Caco-2 (cell line): ENCODE results near the gene IL1RL1. TPM values are rescaled to one million over a fixed set of nuclear protein-coding genes. Genes with fewer than 3 reads are reported as not detected.

ENCODE experiments used
- BruUV-seq: library from RNA; stranded (reverse); fragments of 400-500 nt; replicated peaks from 2 replicates; lab custom pipeline; 2021; lab: Mats Ljungman, UMichigan
- CTCF ChIA-PET: fragments of 300-600 bp; sonication (Branson Sonifier 250); formaldehyde crosslinking; loops from one replicate; lab custom pipeline; 2022; ENCODE audit warnings: antibody characterized with exemption; lab: Charles Lee
- POLR2A ChIA-PET: fragments of 300-600 bp; sonication (Branson Sonifier 250); formaldehyde crosslinking; loops from one replicate; lab custom pipeline; 2022; ENCODE audit warnings: antibody characterized with exemption; lab: Charles Lee
- DNase-seq, 2 experiments: peaks; one replicate each; pipeline versions ENCODE4 v3.0.0 to v3.0.0-alpha.2; 2020 to 2022
- H3K27me3 ChIP-seq: replicated peaks from 2 replicates; pipeline ENCODE4 v1.6.0; 2011; ENCODE audit warnings: low read length; ENCODE audit not compliant: control insufficient read depth, insufficient read depth
- H3K36me3 ChIP-seq: 2 replicates; pipeline ENCODE4 v1.5.1; 2011; ENCODE audit warnings: low read length; ENCODE audit not compliant: control insufficient read depth, insufficient read depth
- H3K4me1 ChIP-seq: fragments of 250-450 bp; sonication (Bioruptor Pico); 2 replicates; pipeline ENCODE4 v1.5.1; 2020; ENCODE audit warnings: mild to moderate bottlenecking
- H3K4me3 ChIP-seq: 2 replicates; pipeline ENCODE4 v1.5.1; 2011; ENCODE audit warnings: low read depth, mild to moderate bottlenecking, control low read depth, low read length
- H3K9me3 ChIP-seq: fragments of 250-450 bp; sonication (Bioruptor Pico); 2 replicates; pipeline ENCODE4 v1.5.1; 2020; ENCODE audit warnings: mild to moderate bottlenecking, moderate library complexity
- H3K27ac Mint-ChIP-seq: one replicate; pipeline ENCODE4 v1.8.0; 2022; ENCODE audit warnings: mixed read lengths; ENCODE audit not compliant: unreplicated experiment
- H3K27me3 Mint-ChIP-seq: one replicate; pipeline ENCODE4 v1.8.0; 2022; ENCODE audit warnings: mixed read lengths; ENCODE audit not compliant: insufficient read depth, unreplicated experiment
- H3K36me3 Mint-ChIP-seq: one replicate; pipeline ENCODE4 v1.8.0; 2022; ENCODE audit warnings: mild to moderate bottlenecking, mixed read lengths; ENCODE audit not compliant: insufficient read depth, unreplicated experiment
- H3K4me1 Mint-ChIP-seq: one replicate; pipeline ENCODE4 v1.8.0; 2022; ENCODE audit warnings: low read depth, mixed read lengths; ENCODE audit not compliant: unreplicated experiment
- H3K4me3 Mint-ChIP-seq: one replicate; pipeline ENCODE4 v1.8.0; 2022; ENCODE audit warnings: mild to moderate bottlenecking, moderate library complexity, mixed read lengths; ENCODE audit not compliant: unreplicated experiment
- H3K9me3 Mint-ChIP-seq: one replicate; pipeline ENCODE4 v1.8.0; 2022; ENCODE audit warnings: mixed read lengths; ENCODE audit not compliant: unreplicated experiment
- CTCF ChIP-seq, 2 experiments: fragments of 200-600 bp in 1 of 2; IDR thresholded peaks; 1 replicate in 1 of 2; 2 replicates in 1 of 2; pipeline versions ENCODE4 v1.5.1 to v1.8.0; 2011 to 2022; ENCODE audit warnings: antibody characterized with exemption in 1 of 2, control low read depth in 1 of 2, inconsistent platforms in 1 of 2, low read depth in 1 of 2, low read length in 1 of 2, mild to moderate bottlenecking in 1 of 2, moderate library complexity in 1 of 2; ENCODE audit not compliant: insufficient read depth in 1 of 2, severe bottlenecking in 1 of 2, unreplicated experiment in 1 of 2
- intact Hi-C: fragments of 100-400 bp; cut with micrococcal nuclease; formaldehyde crosslinking; loops from one replicate; pipeline ENCODE4 v1.10.0; 2022; ENCODE audit not compliant: unreplicated experiment
- total RNA-seq: library from RNA; stranded (reverse); gene quantifications from 2 replicates; pipeline ENCODE4 v1.2.3, GENCODE V29; 2022

Gene IL1RL1
- total RNA-seq, 1 experiment from 2014 or later, result not detected

DNA sequence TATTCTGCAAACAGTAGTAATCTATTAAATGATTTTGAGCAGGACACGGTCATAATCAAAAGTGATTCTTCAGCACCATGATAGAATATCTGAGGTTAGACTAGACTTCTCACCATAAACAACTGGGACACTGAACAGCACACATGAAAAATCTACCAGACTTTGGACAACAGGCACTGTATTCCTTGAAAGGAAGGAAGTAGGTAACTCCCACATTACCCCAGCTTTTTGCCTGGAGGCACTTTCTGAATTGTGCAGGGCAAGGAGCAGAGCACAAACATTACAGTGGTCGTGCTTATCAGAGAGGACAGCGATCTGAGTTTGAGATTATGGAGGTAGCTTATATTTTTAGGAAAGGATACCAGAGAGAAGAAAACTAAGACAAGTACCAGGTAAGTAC, 25.3 kb upstream of the IL1RL1 start:
- intact Hi-C loops, result no loop called here
- no peaks in the 10 kb centered on the region for H3K36me3 Mint-ChIP-seq
- Histone ChIP-seq H3K9me3 (no peaks in the 10 kb centered on the region), H3K36me3 (no peaks in the 10 kb centered on the region), H3K4me3 (no peak overlapping the region), H3K4me1 (no peaks in the 10 kb centered on the region), H3K27me3 (no peaks in the 10 kb centered on the region)
- ChIA-PET POLR2A (no interaction called here), CTCF (no interaction called here)
- no peaks in the 10 kb centered on the region for H3K4me1 Mint-ChIP-seq
- peaks cover 13% of the 10 kb centered on the region for H3K27me3 Mint-ChIP-seq
- no TSS peak for BruUV-seq
- no peak for TF ChIP-seq CTCF (IDR thresholded peaks at IDR 0.05; ENCODE audit: insufficient read depth in 1 of 2, low read depth in 1 of 2, low read length in 1 of 2, severe bottlenecking in 1 of 2, unreplicated experiment in 1 of 2)
- H3K4me3 Mint-ChIP-seq, result no peak overlapping the region
- no peak for DNase-seq
- no peak overlapping the region for H3K27ac Mint-ChIP-seq
- H3K9me3 Mint-ChIP-seq, result no peaks in the 10 kb centered on the region

GRCh38 chr2:102289129-102289528, 22.2 kb upstream of the IL1RL1 start:
- intact Hi-C loops, result no loop called here
- Mint-ChIP-seq H3K4me1 (no peaks in the 10 kb centered on the region), H3K27ac (no peak overlapping the region), H3K9me3 (no peaks in the 10 kb centered on the region), H3K27me3 (peaks cover 17% of the 10 kb centered on the region), H3K36me3 (no peaks in the 10 kb centered on the region), H3K4me3 (no peak overlapping the region)
- DNase-seq, result no peak
- CTCF ChIA-PET, result no interaction called here
- no peak for TF ChIP-seq CTCF (IDR thresholded peaks at IDR 0.05; ENCODE audit: insufficient read depth in 1 of 2, low read depth in 1 of 2, low read length in 1 of 2, severe bottlenecking in 1 of 2, unreplicated experiment in 1 of 2)
- Histone ChIP-seq H3K27me3 (no peaks in the 10 kb centered on the region), H3K4me1 (no peaks in the 10 kb centered on the region), H3K9me3 (no peaks in the 10 kb centered on the region), H3K4me3 (no peak overlapping the region), H3K36me3 (no peaks in the 10 kb centered on the region)
- POLR2A ChIA-PET, result no interaction called here
- BruUV-seq, result no TSS peak

DNA sequence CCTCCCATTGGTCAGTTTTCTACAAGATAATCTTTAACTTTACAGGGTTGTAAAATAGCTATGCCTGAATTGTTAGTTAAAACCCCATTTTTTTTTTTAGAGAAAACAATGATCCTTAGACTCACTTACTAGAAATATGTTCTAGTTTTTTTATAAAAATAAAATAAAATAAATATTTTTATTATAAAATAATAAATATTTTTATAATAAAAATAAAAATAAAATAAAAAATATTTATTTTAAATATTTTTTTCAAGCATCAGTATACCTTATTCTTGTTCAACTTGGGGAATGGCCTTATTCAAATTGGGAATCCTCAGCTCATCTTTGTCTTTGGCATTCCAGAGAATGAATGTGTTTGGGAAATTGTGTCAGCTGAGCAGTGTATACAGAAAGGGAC, 20.8 kb upstream of the IL1RL1 start:
- Mint-ChIP-seq H3K36me3 (no peaks in the 10 kb centered on the region), H3K4me1 (no peaks in the 10 kb centered on the region), H3K9me3 (no peaks in the 10 kb centered on the region), H3K4me3 (no peak overlapping the region), H3K27me3 (peaks cover 17% of the 10 kb centered on the region), H3K27ac (no peak overlapping the region)
- ChIA-PET POLR2A (no interaction called here), CTCF (no interaction called here)
- H3K4me3 ChIP-seq, result no peak overlapping the region
- DNase-seq, result no peak
- intact Hi-C loops, result no loop called here
- no peaks in the 10 kb centered on the region for H3K27me3 ChIP-seq
- no peak for TF ChIP-seq CTCF (IDR thresholded peaks at IDR 0.05; ENCODE audit: insufficient read depth in 1 of 2, low read depth in 1 of 2, low read length in 1 of 2, severe bottlenecking in 1 of 2, unreplicated experiment in 1 of 2)
- no peaks in the 10 kb centered on the region for H3K36me3 ChIP-seq
- no peaks in the 10 kb centered on the region for H3K9me3 ChIP-seq
- BruUV-seq, result no TSS peak
- H3K4me1 ChIP-seq, result no peaks in the 10 kb centered on the region
